ENCODE data around the gene NR2F2. TPM values are rescaled to one million over a fixed set of nuclear protein-coding genes. Genes with fewer than 3 reads are reported as not detected.
A peak's percentile ranks its signal among the peaks of the same experiment; 100 is the strongest.

The NR2F2 gene
- polyA plus RNA-seq, 4 donors: 365 to 726 (median 411) TPM

GRCh38 chr15:96341513-96342405 lies 11.3 kb downstream of the NR2F2 start:
- DNase-seq (ENCODE audit: low read depth in 4 of 4, low spot score in 3 of 4): no peak

GRCh38 chr15:96342406-96343112 lies 12.1 kb downstream of the NR2F2 start:
- DNase-seq (ENCODE audit: low read depth in 4 of 4, low spot score in 3 of 4): no peak

- DNase-seq (ENCODE audit: low read depth in 4 of 4, low spot score in 3 of 4): no peak
These were observed 12.9 kb downstream of the NR2F2 start for GRCh38 chr15:96343113-96344059.

GRCh38 chr15:96344060-96344705 lies 13.7 kb downstream of the NR2F2 start:
- no peak for DNase-seq (ENCODE audit: low read depth in 4 of 4, low spot score in 3 of 4)

- DNase-seq (ENCODE audit: low read depth in 4 of 4, low spot score in 3 of 4): no peak
These were observed 14.4 kb downstream of the NR2F2 start for GRCh38 chr15:96344706-96345559.

GRCh38 chr15:96345560-96346399 lies 15.3 kb downstream of the NR2F2 start:
- DNase-seq (ENCODE audit: low read depth in 4 of 4, low spot score in 3 of 4): no peak

GRCh38 chr15:96346409-96346970 lies 16.0 kb downstream of the NR2F2 start:
- no peak for DNase-seq (ENCODE audit: low read depth in 4 of 4, low spot score in 3 of 4)

GRCh38 chr15:96347181-96348111 lies 16.9 kb downstream of the NR2F2 start:
- DNase-seq (ENCODE audit: low read depth in 4 of 4, low spot score in 3 of 4): no peak

GRCh38 chr15:96348112-96349027 lies 17.9 kb downstream of the NR2F2 start:
- DNase-seq (ENCODE audit: low read depth in 4 of 4, low spot score in 3 of 4): no peak

- DNase-seq (ENCODE audit: low read depth in 4 of 4, low spot score in 3 of 4): peak in 1 of 4 donors; percentile 27
These were observed 18.7 kb downstream of the NR2F2 start for GRCh38 chr15:96349034-96349856.

- peak in 2 of 4 donors; percentile 18 to 33 for DNase-seq (ENCODE audit: low read depth in 4 of 4, low spot score in 3 of 4)
These were observed 19.6 kb downstream of the NR2F2 start for GRCh38 chr15:96349857-96350720.

- peak in 1 of 4 donors; percentile 16 for DNase-seq (ENCODE audit: low read depth in 4 of 4, low spot score in 3 of 4)
These were observed 20.6 kb downstream of the NR2F2 start for GRCh38 chr15:96350934-96351724.

Measured in left renal pelvis (tissue), 4 donors.